NCI-H1694 treated with DMSO at 0.1 percent for 48 hours (cell line): ENCODE data around the gene TGFBR2.
"Not testable (repeated sequence)": the region's sequence is repeated elsewhere in the genome, so short reads cannot be mapped to it uniquely, and the experiment has no call there.

Experiments used
- DNase-seq: peaks from one replicate; lab custom pipeline; 2025; lab: John Stamatoyannopoulos, UW

The TGFBR2 gene

DNA sequence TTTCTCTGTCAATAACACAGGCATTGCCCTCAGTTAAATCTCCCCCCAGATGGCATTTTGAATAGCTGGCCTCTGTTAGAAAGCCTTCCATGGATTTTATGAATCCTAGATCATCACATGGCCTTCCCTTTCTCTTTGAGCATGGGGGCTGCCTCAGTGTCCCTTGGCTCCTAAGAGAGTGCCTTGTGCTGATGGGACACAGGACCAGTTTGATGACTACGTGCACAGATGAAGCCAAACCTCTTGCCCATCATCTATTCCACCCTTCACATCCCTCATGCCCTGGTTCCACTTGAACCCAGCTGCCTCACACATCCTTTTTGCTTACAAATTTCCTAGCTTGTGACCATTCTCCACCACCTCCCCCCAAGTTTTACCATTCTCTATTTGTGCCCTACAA is 12.9 kb downstream of the TGFBR2 start:
- no peak for DNase-seq

DNA sequence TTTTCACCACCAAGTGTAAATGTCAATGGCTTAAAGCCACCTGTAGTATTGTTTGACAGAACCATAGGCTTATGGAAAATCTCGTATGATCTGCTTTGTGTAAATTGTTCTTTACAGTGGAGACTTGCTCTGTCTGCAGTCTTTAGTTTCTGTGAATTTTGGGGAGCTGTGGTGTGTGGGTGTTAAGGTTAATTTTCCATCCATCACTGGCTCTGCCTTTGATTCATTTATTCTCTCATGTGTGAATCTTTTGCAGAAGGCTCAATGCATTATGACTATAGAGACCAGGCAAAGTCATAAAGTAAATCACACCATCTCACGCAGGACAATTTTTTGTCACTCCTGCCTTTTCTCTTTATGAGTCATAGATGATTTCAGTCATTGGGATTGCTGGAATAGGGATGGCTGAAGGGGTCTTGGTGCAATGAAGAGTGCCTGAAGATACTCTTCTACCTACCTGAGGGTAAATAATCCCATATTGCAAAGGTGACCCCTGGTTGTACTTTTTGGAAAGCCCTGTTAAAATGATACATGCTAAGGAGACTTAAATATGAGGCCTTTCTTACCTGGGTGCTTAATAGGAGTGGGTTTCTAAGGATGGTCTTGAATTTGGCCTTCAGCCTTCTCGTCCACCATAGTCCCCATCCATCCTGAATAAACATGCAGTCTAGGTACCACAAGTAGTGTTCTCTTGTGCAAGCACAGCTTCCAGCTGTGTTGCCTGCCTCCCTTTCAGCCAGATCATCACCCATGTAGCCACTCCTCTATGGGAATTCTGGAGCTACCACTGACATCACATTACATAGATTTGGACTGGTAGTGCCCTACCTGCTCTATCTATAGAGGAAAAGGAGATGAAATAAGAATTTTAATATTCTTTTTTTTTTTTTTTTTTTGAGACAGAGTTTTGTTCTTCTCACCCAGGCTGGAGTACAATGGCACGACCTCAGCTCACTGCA is 14.3 kb downstream of the TGFBR2 start:
- no peak for DNase-seq

DNA sequence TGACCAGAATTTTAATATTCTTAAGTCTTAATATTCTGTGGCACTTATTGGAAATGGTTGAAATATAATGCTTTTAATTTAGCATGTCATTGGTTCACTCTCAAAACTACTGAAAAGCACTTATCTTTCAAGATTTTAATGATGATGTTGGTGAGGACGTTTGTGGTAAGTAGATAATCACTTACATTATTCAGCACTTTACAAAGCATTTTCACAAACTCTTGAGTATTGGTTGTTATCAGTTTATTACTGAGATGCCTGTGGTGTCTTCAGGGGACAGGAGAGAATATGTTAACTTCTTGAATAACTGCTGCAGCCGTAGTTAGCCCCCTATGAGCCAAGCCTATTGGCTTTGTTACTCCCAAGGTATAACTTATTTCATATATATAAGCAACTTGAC is 15.2 kb downstream of the TGFBR2 start:
- DNase-seq: no peak

DNA sequence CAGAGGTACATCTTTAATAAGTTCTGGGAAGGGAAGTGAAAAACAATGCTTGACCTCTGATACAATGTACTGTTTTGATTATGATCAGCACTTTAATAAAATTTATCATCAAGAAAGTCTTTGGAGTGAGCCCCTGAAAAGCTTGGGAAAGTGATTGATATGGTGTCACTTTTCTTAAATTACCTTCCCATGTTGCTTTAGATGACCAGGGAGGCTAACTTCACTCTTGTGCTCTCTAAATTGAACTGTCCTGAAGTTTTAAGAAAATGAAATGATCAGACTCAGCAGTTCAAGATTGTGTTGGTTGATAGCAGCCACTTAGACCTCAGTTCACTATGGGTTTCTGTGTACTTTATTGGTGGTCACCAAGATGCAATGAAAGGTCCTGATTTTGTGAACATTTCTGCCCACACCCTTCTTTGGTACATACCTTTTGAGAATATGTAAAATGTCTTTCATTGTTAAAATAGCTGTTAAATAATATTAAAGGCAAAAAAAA is 15.7 kb downstream of the TGFBR2 start:
- DNase-seq: no peak

DNA sequence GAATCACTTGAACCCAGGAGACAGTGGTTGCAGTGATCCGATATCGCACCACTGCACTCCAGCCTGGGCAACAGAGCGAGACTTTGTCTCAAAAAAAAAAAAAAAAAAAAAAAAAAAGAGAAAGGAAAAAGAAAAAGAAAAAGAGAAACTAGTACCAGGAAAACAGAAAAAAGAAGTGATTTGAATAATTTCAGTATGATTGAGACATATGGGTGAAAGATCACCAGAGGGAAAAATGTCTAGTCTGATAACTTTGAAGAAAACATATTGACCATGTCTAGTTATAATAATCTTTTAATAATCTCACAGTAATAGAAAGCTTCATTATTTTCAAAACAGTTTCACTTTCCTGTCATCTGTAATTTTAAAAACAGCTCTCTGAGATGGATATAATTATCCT is 16.4 kb downstream of the TGFBR2 start:
- DNase-seq: no peak

DNA sequence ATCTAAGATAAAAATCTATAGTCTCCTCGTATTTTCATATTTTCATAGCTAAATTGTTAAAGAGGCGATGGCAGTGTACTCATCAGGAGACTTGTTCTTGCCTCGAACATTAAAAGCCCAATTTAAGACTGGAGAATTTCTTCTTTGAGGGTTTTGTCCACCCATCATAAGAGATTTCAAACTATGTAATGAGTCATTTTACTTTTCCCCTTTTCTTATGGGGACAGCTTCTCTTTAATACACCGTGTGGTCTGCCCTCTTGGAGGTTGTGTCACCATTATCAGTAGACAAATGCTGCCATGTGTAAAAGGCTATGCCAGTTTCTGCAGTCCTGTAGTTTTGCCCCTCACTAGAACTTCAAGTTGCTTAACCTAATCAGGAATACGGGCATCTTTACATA is 16.9 kb downstream of the TGFBR2 start:
- DNase-seq: no peak

DNA sequence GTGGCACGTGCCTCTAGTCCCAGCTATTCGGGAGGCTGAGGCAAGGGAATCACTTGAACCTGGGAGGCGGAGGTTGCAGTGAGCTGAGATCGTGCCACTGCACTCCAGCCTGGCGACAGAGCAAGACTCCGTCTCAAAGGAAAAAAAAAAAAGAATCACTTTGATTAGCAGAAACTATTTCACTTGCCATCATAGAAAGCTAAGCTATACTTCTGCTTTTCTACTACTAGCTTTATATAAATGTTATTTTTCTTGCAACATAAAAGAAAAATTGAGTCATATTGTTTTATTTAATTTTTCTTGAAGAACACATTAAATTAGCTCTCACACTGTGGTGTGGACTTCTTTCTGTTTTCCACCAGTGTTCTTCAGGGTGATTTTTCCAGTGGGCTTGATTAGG is 18.1 kb downstream of the TGFBR2 start:
- DNase-seq: not testable (repeated sequence)

DNA sequence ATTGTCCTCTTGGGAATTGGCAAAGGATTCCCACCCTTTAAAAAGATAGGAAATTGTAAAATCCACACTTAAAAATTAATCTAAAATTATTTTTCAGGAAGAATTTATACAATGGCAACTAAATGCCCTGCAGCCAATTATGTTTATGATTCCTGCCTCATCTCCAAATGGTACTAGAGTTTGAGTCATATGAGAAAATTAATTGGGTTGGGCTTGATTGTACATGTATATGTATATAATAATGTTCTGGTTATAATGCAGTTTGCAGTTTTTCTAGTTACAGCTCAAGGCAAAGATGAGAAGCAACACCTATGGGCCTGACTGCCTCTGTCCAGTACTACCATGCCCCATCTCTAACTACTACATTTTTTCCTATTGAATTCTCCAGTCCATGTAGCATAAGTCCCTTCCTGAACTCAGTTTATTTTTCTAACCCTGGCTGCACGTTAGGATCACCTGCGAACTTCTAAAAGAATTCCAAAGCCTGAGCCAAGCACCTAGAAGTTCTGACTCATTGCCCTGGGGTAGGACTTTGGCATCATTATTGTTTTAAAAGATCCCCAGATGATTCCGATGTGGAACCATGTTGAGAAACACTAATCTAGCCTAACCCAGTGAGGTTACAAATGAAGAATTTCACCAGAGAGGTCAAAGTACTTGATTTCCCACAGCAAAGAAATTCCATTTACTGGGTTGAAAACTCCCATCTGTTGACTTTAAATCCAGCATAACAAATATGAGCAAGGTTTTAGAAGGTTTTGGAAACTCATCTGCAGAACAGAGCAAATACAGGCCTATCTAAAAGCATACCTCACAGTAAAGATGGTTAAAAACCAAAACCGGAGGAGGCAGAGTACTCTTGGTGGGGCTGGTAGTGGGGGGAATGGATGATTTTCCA is 19.4 kb downstream of the TGFBR2 start:
- DNase-seq: no peak

DNA sequence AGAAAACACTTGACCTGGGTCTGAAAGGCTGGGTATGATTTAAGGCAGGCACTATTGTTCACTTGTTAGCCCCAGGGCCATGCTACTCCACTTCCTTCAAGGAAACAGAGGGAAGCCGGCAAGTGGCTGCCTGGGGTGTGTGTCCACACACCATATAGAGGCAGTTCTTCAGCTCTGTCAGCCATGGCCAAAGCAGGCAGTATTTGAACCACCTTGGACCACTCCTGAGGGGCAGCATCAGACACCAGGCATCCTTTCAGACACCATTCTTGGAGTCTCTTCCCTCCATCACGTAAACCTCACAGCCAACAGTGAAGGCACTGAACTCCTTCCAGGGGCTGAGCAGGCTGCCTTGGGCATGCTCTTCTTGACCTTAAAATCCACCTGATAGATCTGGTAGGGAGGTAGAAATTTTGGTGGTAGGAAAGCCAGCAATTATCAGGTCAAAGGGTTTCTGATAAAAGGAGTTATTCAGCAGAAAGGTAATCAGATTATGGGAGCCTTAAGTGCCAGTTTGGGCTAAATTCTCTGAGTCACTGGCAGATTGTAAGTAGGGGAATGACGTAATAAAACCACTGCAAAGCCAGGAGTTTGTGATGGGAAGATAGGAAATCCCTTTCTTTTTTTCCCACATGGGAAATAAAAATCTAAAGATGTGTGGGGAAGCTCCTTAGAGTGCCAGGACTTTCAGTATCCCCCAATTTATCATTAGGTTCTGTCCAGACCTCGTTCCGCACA is 20.2 kb downstream of the TGFBR2 start:
- no peak for DNase-seq

DNA sequence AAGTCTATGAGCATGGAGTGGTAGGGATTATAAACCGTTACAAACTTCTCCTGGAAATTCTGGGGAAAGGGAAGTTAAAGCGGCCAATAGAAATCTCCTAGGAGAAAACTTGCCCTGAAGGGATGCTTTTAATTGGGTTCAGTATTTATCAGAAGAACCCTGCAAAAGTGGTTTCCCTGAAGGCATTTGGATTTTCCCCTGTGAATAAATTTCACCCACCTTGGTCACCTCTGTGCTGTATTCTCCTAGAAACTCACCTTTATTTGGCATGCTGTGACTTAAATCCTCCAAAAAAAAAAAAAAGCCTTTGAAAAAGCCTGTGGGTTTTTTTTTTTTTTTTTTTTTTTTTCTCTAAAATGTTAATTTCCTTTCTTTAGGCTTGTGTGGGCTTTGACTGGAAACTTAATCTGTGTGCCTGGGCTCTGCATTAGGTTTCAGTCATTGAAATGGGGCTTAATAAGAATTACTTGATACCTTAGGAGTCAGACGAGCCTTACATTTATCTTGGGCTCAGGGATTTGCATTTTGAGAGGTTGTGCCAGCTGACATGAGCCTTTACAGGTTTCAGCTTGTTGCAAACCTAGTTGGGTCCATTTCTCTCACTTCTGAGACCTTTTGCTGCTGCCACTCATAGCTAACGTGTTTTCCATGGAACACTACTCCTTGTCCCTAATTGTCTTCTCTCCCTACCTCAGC is 22.0 kb downstream of the TGFBR2 start:
- DNase-seq: no peak

DNA sequence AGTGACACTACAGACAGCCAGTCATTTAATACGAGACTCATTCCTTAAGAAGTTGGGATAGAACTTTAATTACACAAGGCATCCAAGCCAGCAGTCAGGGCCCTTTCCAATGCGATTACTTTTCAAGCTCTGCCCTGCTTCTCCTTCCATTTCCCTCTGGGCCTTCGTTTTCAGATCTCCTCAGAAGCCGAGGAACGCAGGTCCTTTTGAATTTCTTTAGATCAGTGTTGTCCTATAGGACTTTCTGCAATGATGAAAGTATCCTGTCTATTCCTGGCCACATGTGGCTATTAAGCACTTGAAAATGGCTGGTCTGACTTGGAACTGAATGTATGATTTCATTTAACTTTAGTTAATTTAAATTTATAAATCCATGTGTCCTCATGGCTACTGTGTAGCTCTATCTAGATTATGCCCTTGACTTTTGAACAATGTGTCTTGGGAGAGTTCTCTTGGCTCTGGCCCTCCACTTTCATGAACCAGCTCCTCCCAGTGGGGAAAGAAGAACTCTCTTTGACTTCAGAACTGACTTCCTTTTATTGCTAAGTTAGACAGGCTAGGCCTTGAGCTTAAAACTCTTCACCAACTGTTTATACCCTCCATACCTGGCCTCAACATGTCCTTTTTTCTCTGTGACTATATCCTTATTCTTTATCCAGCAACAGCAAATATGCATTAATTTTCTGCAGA is 22.6 kb downstream of the TGFBR2 start:
- no peak for DNase-seq

DNA sequence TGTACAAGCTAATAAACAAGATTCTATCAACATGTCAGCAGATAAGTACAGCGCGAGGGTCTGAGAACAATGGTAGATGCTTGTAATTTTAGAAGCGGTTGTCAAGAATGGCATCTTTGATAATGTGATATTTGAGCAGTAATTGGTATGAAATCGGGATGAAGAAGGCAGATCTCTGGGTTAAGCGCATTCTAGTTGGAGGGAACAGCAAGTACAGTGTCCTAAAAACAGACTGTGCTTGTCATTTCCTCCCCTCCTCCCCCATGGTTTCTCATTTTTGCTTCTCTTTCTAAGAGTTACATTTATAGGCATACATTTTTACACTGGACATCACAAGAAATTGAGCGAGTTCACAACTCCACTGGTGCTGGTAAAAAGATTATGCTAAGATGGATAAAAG is 23.3 kb downstream of the TGFBR2 start:
- no peak for DNase-seq

DNA sequence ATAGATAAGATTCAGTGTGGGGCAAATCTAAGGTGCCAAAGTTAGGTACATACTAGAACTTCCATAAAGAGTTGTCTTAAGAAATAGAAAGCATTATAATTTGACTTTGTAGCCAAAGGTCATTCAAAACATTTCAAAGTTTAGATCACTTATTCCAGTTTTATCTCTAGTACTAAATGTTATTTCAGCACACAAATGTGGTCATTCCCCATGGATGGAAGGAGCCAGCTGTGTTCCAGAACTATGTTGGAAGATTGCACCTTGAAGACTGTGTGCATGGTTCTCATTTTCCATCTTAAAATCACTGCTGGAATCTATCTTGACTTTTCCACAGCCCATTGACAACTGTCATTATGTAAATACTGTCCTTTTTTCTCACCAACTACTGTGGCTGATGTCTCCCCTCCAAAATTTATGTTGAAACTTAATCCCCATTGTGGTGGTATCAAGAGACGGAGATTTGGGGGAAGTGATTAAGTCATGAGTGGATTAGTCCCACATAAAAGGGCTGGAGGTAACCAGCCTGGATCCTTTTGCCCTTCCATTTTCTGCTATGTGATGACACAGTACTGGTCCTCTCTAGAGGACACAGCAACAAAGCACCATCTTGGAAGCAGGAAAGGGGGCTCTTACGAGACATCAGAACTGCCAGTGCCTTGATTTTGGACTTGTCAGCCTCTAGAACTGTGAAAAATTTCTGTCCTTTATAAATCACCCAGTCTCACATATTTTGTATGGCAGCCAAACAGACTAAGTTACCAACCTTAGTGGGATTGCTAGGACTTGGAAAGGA is 24.0 kb downstream of the TGFBR2 start:
- DNase-seq: no peak

DNA sequence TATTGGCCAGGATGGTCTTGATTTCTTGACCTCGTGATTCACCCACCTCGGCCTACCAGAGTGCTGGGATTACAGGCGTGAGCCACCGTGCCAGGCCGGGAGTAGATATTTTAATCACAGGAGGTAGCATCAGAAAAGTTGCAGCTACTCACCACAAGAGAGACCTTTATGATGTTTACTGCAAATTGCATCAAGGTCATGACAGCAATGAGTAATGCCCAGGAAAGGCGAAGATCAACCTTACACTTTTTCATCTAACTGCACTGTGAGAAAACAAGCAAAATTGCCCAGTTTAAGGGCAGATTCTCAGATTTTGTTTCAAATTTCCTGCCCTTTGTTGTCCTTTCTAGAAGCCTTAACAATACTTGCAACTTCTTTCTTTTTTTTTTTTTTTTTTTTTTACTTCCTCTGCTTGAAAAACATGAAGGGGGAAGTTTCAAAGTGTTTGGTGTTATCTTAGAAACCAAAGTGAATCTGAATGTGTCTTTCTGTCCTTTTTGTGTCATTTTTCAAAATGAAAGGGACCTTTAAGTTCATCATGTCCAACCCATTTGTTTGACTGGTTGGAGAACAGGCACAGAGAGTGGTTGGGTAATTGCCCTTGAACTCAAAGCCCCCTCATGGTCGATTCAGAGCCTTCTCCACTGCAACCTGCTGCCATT is 25.0 kb downstream of the TGFBR2 start:
- no peak for DNase-seq

DNA sequence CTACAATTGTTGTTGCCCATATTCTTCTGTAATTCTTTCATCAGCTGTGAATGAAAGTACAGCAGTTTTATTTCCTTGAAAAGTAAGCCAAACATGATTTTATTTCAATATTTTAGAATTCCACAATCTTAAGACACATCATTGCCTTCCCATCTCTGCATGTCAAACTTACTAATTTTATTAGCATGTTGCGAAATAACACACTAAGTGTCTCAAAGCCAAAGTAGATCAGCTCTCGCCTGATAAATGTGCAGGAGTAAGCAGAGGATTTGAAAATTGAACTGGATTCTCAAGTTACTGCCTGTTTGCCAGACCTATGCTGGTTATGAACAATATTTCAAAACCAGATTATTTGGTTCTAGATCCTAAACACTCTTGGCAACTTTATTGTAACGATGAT is 25.7 kb downstream of the TGFBR2 start:
- DNase-seq: no peak

DNA sequence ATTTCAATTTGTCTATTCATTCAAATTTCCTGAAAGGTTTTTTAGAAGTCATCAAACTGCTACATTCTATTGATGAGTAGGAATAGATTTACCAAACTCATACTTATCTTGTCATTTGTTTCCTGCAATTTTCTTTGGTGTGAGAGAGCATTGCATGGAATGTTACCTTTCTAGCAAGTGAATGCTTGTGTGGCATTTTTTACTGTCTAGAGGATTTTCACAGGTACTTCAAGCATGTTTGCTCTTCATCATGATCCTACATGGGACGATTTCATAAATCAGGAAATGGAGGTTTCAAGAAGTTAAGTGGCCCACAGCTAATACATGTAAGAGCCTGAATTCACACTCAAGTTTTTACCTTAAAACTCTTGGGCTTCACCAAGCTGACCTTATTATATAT is 26.1 kb downstream of the TGFBR2 start:
- DNase-seq: no peak

DNA sequence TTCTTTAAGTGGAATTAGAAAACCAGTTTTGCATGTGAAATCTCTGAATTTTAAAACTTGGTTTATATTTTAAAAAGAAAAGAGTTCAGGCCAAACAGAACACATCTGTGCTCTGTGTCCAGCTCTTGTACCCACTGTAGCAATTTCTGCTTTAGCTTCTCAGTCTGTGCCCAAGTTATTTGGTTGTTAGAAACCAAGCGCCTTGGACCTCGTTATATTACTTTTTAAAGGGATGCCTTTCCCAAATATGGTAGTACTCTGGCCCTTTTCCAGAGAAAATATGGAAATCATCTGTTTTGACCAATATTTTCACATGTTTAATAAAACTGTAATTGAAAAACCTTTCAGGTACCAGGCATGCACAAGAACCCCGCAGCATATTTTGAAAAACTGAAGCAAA is 27.3 kb downstream of the TGFBR2 start:
- DNase-seq: no peak

DNA sequence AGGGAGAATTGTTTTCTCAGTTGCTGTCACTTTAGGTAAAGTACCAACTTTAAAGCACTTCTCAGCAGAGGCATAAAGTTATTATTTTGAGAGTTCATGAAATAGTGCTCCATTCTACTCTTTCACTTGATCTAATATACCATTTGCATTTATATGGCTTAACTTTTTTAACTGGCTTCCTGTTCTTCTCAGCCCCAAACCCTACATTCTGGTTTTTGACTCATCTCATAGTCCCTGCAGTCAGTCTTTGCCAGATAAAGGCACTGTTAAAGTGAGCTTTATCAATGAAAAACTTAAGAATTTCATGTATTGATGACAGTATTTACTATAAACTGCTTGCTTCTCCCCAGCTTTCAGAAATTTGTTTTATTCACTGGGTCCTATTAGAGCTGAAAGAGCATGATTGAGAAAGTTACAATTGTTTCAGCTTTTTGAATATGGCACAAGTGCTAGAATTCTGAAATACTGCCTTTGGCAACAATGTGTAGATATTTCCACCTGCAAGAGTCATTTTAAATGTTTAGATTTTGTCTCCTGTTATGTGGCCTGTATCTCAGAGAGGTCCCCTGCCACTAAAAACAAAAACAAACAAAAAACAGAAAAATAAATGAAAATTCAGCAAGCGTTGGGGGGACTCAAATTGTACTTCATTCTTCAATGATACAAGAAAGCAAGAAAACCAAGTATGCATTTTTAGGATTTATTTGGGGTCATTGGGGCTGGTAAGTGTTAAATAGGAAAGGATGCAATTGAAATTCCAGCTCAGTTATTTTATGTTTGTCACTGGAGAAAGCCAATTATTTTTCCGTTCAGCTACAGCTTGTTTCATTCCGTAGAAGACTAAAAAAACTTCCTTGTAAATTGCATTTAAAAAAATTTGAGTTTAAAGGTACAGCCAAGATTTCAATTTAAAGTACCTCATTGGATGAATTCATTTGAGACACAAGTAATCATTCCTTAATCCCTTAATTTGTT is 28.6 kb downstream of the TGFBR2 start:
- DNase-seq: no peak
